Testis (tissue), 2 donors: ENCODE measurements around the gene OASL.

Experiments used
- CTCF ChIP-seq, 3 experiments: fragments of 450-650 bp in 2 of 3; fragments of 200-600 bp in 1 of 3; sonication (generic) in 1 of 3; IDR thresholded peaks; one replicate each; pipeline ENCODE4 v1.5.1; 2016 to 2019; ENCODE audit warnings: antibody characterized with exemption in 3 of 3, mild to moderate bottlenecking in 2 of 3, moderate library complexity in 1 of 3
- POLR2A ChIP-seq: fragments of 450-650 bp; IDR thresholded peaks from one replicate; pipeline ENCODE4 v1.6.1; 2017; ENCODE audit warnings: antibody characterized with exemption, mild to moderate bottlenecking, moderate library complexity

GRCh38 chr12:120996133-120996746, 42.8 kb downstream of the OASL start:
- TF ChIP-seq CTCF (IDR thresholded peaks at IDR 0.05): no peak
- no peak for TF ChIP-seq POLR2A
